ENCODE results near the gene DDX54. TPM values are rescaled to one million over a fixed set of nuclear protein-coding genes. Genes with fewer than 3 reads are reported as not detected.
"Not testable (repeated sequence)": the region's sequence is repeated elsewhere in the genome, so short reads cannot be mapped to it uniquely, and the experiment has no call there.

The DDX54 gene
- total RNA-seq, 1 donor from 2014 or later: 36.9 TPM

- H3K27me3 ChIP-seq: no peaks in the 10 kb centered on the region
- Mint-ChIP-seq H3K4me1 (peaks cover 17% of the 10 kb centered on the region), H3K27me3 (ENCODE audit: insufficient read depth, low read depth) (peaks cover 15% of the 10 kb centered on the region), H3K4me3 (no peak overlapping the region), H3K27ac (peak overlapping the region; percentile 53), H3K9me3 (peaks cover 3% of the 10 kb centered on the region), H3K36me3 (peaks cover 6% of the 10 kb centered on the region)
- no peak overlapping the region for H3K9ac ChIP-seq
- H3K4me1 ChIP-seq: no peaks in the 10 kb centered on the region
- no peak overlapping the region for H2AFZ ChIP-seq (replicated peaks)
- H3K79me2 ChIP-seq (ENCODE audit: low read depth): no peaks in the 10 kb centered on the region
- H3K36me3 ChIP-seq: no peaks in the 10 kb centered on the region
- no peak for DNase-seq (ENCODE audit: low spot score)
- H3K4me2 ChIP-seq: no peak overlapping the region
- H3F3A ChIP-seq (ENCODE audit: low read depth): no peaks in the 10 kb centered on the region
- no peak overlapping the region for H3K27ac ChIP-seq
- no peaks in the 10 kb centered on the region for H3K9me3 ChIP-seq (ENCODE audit: low read depth)
- no peak overlapping the region for H3K4me3 ChIP-seq
- no peaks in the 10 kb centered on the region for H4K20me1 ChIP-seq (ENCODE audit: low read depth)
- TF ChIP-seq EZH2phosphoT487 (IDR thresholded peaks at IDR 0.05) (no peak), EZH2 (IDR thresholded peaks at IDR 0.05) (no peak), CTCF (IDR thresholded peaks at IDR 0.05) (no peak)
These were observed 23.0 kb upstream of the DDX54 start for GRCh38 chr12:113208041-113208934.

GRCh38 chr12:113207613-113208040 lies 22.3 kb upstream of the DDX54 start:
- TF ChIP-seq EZH2phosphoT487 (IDR thresholded peaks at IDR 0.05) (no peak), CTCF (IDR thresholded peaks at IDR 0.05) (no peak), EZH2 (IDR thresholded peaks at IDR 0.05) (no peak)
- Histone ChIP-seq H3K4me1 (no peaks in the 10 kb centered on the region), H3K36me3 (no peaks in the 10 kb centered on the region), H3K4me2 (no peak overlapping the region), H3F3A (ENCODE audit: low read depth) (no peaks in the 10 kb centered on the region), H3K4me3 (no peak overlapping the region), H3K27ac (no peak overlapping the region), H3K27me3 (no peaks in the 10 kb centered on the region), H2AFZ (replicated peaks) (no peak overlapping the region), H3K79me2 (ENCODE audit: low read depth) (no peaks in the 10 kb centered on the region), H3K9me3 (ENCODE audit: low read depth) (no peaks in the 10 kb centered on the region), H4K20me1 (ENCODE audit: low read depth) (no peaks in the 10 kb centered on the region), H3K9ac (no peak overlapping the region)
- no peak for DNase-seq (ENCODE audit: low spot score)
- Mint-ChIP-seq H3K4me1 (peaks cover 17% of the 10 kb centered on the region), H3K36me3 (peaks cover 6% of the 10 kb centered on the region), H3K27me3 (ENCODE audit: insufficient read depth, low read depth) (peaks cover 15% of the 10 kb centered on the region), H3K27ac (peak overlapping the region; percentile 20), H3K9me3 (peaks cover 3% of the 10 kb centered on the region), H3K4me3 (no peak overlapping the region)

DNA sequence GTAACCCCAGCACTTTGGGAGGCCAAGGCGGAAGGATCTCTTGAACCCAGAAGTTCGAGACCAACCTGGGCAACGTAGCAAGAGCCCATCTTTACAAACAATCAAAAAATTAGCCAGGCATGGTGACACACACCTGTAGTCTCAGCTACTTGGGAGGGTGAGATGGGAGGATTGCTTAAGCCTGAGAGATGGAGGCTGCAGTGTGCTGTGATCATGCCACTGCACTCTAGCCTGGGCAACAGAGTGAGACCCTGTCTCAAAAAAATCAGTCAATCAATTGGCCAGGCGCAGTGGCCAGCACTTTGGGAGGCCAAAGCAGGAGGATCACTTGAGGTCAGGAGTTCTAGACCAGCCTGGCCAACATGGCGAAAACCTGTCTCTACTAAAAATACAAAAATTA lies 21.5 kb upstream of the DDX54 start:
- not testable (repeated sequence) for H3K9ac ChIP-seq; H3K4me3 Mint-ChIP-seq; H3K9me3 ChIP-seq (ENCODE audit: low read depth); H3K79me2 ChIP-seq (ENCODE audit: low read depth); H3K4me1 ChIP-seq; H3K36me3 Mint-ChIP-seq; H4K20me1 ChIP-seq (ENCODE audit: low read depth); H3K4me3 ChIP-seq; H3K27ac ChIP-seq; H3K9me3 Mint-ChIP-seq; H2AFZ ChIP-seq (replicated peaks); H3K27ac Mint-ChIP-seq; H3K36me3 ChIP-seq; H3F3A ChIP-seq (ENCODE audit: low read depth); H3K4me2 ChIP-seq; H3K27me3 ChIP-seq; DNase-seq (ENCODE audit: low spot score)
- Mint-ChIP-seq H3K4me1 (peaks cover 17% of the 10 kb centered on the region), H3K27me3 (ENCODE audit: insufficient read depth, low read depth) (peaks cover 15% of the 10 kb centered on the region)

GRCh38 chr12:113204804-113205203 lies 19.5 kb upstream of the DDX54 start:
- Histone ChIP-seq H3K9ac (no peak overlapping the region), H3K4me1 (no peaks in the 10 kb centered on the region), H2AFZ (replicated peaks) (no peak overlapping the region), H3K9me3 (ENCODE audit: low read depth) (no peaks in the 10 kb centered on the region), H3K4me3 (no peak overlapping the region), H3K27ac (no peak overlapping the region), H3K79me2 (ENCODE audit: low read depth) (no peaks in the 10 kb centered on the region), H3K27me3 (no peaks in the 10 kb centered on the region), H4K20me1 (ENCODE audit: low read depth) (no peaks in the 10 kb centered on the region), H3F3A (ENCODE audit: low read depth) (no peaks in the 10 kb centered on the region), H3K36me3 (no peaks in the 10 kb centered on the region), H3K4me2 (no peak overlapping the region)
- no peak for DNase-seq (ENCODE audit: low spot score)
- Mint-ChIP-seq H3K36me3 (peaks cover 6% of the 10 kb centered on the region), H3K4me3 (no peak overlapping the region), H3K27me3 (ENCODE audit: insufficient read depth, low read depth) (peaks cover 12% of the 10 kb centered on the region), H3K4me1 (peaks cover 17% of the 10 kb centered on the region), H3K27ac (no peak overlapping the region), H3K9me3 (peaks cover 3% of the 10 kb centered on the region)
- TF ChIP-seq EZH2 (IDR thresholded peaks at IDR 0.05) (no peak), CTCF (IDR thresholded peaks at IDR 0.05) (no peak), EZH2phosphoT487 (IDR thresholded peaks at IDR 0.05) (no peak)
